Nephron (organoid): ENCODE measurements around the gene GPT2.

Source experiments
- H3K27ac Mint-ChIP-seq, 3 experiments: 2 replicates each; pipeline ENCODE4 v1.8.0; 2020; ENCODE audit warnings: mixed read lengths in 3 of 3, mild to moderate bottlenecking in 2 of 3, moderate library complexity in 1 of 3
- H3K27me3 Mint-ChIP-seq: 2 replicates; pipeline ENCODE4 v1.8.0; 2021; ENCODE audit warnings: low read depth, mild to moderate bottlenecking, moderate library complexity, mixed read lengths
- H3K36me3 Mint-ChIP-seq: 2 replicates; pipeline ENCODE4 v1.8.0; 2020; ENCODE audit warnings: low read depth, mixed read lengths
- H3K4me1 Mint-ChIP-seq: 2 replicates; pipeline ENCODE4 v1.8.0; 2020; ENCODE audit warnings: mixed read lengths
- H3K4me3 Mint-ChIP-seq, 3 experiments: 2 replicates each; pipeline ENCODE4 v1.8.0; 2020; ENCODE audit warnings: mild to moderate bottlenecking in 3 of 3, mixed read lengths in 3 of 3, moderate library complexity in 2 of 3
- H3K9me3 Mint-ChIP-seq: 2 replicates; pipeline ENCODE4 v1.8.0; 2020; ENCODE audit warnings: mixed read lengths
- TF ChIP-seq, protein P1 (sequence below), 3 experiments: fragments of 200-600 bp; sonication (generic); IDR thresholded peaks; one replicate each; pipeline ENCODE4 v1.5.0; 2021; ENCODE audit warnings: antibody characterized with exemption in 3 of 3; ENCODE audit not compliant: unreplicated experiment in 3 of 3

GPT2 gene

DNA sequence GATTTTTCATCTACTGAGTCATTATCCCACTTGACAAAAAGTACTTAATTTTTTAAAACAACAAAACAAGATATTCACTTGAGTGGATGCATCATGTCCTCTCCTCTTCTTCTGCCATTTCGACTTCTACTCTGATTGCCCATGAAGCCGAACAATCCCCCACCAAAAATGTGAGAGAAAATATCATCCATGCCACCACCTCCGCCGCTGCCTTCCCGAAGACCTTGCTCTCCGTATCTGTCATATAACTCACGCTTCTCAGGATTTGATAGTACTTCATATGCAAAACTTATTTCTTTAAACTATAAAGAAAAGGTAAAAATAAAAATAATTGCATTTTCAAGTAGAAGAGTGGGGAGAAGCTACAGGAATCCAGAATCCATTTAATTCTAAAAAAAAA is 87.1 kb downstream of the GPT2 start:
- Mint-ChIP-seq H3K36me3 (peaks cover 49% of the 10 kb centered on the region), H3K9me3 (no peaks in the 10 kb centered on the region), H3K4me3 (peak overlapping the region; percentile 59 to 69 (median 61)), H3K27me3 (no peaks in the 10 kb centered on the region), H3K4me1 (peaks cover 23% of the 10 kb centered on the region), H3K27ac (peak overlapping the region in 2 of 3 experiments; percentile 32 to 48)
- TF ChIP-seq, protein P1, sequence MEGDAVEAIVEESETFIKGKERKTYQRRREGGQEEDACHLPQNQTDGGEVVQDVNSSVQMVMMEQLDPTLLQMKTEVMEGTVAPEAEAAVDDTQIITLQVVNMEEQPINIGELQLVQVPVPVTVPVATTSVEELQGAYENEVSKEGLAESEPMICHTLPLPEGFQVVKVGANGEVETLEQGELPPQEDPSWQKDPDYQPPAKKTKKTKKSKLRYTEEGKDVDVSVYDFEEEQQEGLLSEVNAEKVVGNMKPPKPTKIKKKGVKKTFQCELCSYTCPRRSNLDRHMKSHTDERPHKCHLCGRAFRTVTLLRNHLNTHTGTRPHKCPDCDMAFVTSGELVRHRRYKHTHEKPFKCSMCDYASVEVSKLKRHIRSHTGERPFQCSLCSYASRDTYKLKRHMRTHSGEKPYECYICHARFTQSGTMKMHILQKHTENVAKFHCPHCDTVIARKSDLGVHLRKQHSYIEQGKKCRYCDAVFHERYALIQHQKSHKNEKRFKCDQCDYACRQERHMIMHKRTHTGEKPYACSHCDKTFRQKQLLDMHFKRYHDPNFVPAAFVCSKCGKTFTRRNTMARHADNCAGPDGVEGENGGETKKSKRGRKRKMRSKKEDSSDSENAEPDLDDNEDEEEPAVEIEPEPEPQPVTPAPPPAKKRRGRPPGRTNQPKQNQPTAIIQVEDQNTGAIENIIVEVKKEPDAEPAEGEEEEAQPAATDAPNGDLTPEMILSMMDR (IDR thresholded peaks at IDR 0.05; ENCODE audit: unreplicated experiment in 3 of 3): no peak

DNA sequence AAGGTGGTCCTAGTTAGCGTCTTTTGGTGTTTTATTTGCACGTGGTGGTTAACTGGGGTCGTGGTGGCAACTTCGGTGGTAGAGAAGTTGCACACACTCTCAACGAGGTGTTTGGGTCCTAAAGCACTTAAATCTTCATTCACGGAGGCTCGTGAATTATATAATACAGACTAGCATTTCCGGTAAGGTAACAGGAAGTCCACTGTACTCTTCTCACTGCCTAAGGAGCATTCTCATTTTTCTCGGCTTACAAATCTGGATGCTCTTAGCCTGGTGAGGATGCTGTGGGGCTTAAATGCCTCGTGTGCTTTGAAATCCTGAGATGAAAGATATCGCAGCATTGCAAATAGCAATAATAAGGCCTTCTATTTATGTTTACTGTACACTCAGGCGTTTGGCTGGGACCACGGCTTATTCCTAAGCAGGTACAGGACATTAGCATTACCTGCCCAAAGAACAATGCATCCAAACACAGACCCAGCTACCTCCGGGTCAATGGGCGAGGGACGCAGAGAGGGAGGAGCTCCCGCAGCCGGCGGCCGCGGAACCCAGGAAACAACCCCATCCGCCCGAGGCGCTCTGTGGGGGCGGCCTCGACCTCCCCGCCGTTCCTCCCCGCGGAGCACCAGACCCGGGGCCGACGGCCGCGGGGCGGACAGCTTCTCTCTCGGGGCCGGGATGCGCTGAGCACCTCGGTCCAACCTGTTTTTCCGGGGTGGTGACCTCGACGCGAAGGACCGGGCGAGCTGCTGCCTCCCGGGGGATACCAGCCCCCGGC is 88.5 kb downstream of the GPT2 start:
- Mint-ChIP-seq H3K4me1 (peaks cover 23% of the 10 kb centered on the region), H3K9me3 (no peaks in the 10 kb centered on the region), H3K27me3 (no peaks in the 10 kb centered on the region), H3K4me3 (peak overlapping the region; percentile 83 to 94 (median 90)), H3K27ac (peak overlapping the region; percentile 79 to 99 (median 94)), H3K36me3 (peaks cover 35% of the 10 kb centered on the region)
- TF ChIP-seq, protein P1 (IDR thresholded peaks at IDR 0.05; ENCODE audit: unreplicated experiment in 3 of 3): no peak

GRCh38 chr16:46973207-46973995 is 89.2 kb downstream of the GPT2 start, which contains the start of gene DNAJA2:
TSS of gene DNAJA2 (minus strand) at chr16:46973674. CDS start at chr16:46973572, 102 bp downstream.
- H3K36me3 Mint-ChIP-seq: peaks cover 27% of the 10 kb centered on the region
- TF ChIP-seq, protein P1 (IDR thresholded peaks at IDR 0.05; ENCODE audit: unreplicated experiment in 3 of 3): no peak
- H3K4me1 Mint-ChIP-seq: peaks cover 23% of the 10 kb centered on the region
- no peaks in the 10 kb centered on the region for H3K27me3 Mint-ChIP-seq
- no peaks in the 10 kb centered on the region for H3K9me3 Mint-ChIP-seq
- peak within 1 kb of the TSS; percentile 94 to 95 (median 94) for H3K4me3 Mint-ChIP-seq
- peak within 1 kb of the TSS; percentile 99 to 100 (median 99) for H3K27ac Mint-ChIP-seq

DNA sequence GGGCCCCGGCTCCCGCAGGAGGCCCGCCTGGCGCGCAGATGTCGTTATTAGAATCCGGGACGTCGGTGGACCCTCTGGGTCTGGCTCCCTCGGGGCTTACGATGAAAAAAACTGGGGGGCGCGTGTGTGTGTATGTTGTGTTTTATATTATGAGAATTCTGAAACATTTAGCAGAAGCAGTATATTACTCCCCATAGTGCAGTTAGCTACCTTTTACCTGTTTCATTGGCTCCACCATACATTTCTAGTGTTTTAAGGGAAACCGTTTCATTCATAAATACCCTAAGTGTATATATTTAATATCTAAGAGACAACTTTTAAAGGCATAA is 89.8 kb downstream of the GPT2 start:
- H3K27me3 Mint-ChIP-seq: no peaks in the 10 kb centered on the region
- peaks cover 23% of the 10 kb centered on the region for H3K4me1 Mint-ChIP-seq
- TF ChIP-seq, protein P1 (IDR thresholded peaks at IDR 0.05; ENCODE audit: unreplicated experiment in 3 of 3): no peak
- H3K27ac Mint-ChIP-seq: peak overlapping the region; percentile 99 to 100 (median 99)
- H3K9me3 Mint-ChIP-seq: no peaks in the 10 kb centered on the region
- H3K4me3 Mint-ChIP-seq: peak overlapping the region; percentile 94 to 95 (median 94)
- peaks cover 23% of the 10 kb centered on the region for H3K36me3 Mint-ChIP-seq

GRCh38 chr16:46974352-46974751 is 90.2 kb downstream of the GPT2 start:
- peaks cover 19% of the 10 kb centered on the region for H3K36me3 Mint-ChIP-seq
- peak overlapping the region; percentile 99 to 100 (median 99) for H3K27ac Mint-ChIP-seq
- H3K27me3 Mint-ChIP-seq: no peaks in the 10 kb centered on the region
- TF ChIP-seq, protein P1 (IDR thresholded peaks at IDR 0.05; ENCODE audit: unreplicated experiment in 3 of 3): no peak
- no peaks in the 10 kb centered on the region for H3K9me3 Mint-ChIP-seq
- peaks cover 23% of the 10 kb centered on the region for H3K4me1 Mint-ChIP-seq
- H3K4me3 Mint-ChIP-seq: peak overlapping the region; percentile 94 to 95 (median 94)
